Astrocyte of the cerebellum (primary cell): Measurements from ENCODE around the gene SMYD3.

Experiments
- DNase-seq: peaks from one replicate; pipeline ENCODE4 v3.0.0-alpha.2; 2011; ENCODE audit warnings: low read depth
- H3K4me3 ChIP-seq: 2 replicates; pipeline ENCODE4 v1.5.1; 2011; ENCODE audit warnings: mild to moderate bottlenecking, low read depth, low read length, moderate library complexity
- in situ Hi-C: cut with HindIII; loops from 2 replicates; pipeline ENCODE4 v1.10.0; 2017; ENCODE audit warnings: low sequenced_read_pairs
- TF ChIP-seq, protein P1 (sequence below): IDR thresholded peaks from 2 replicates; pipeline ENCODE4 v1.5.1; 2012; ENCODE audit warnings: low read length, low read depth, moderate library complexity, mild to moderate bottlenecking; ENCODE audit errors: missing control alignments

SMYD3 gene

DNA sequence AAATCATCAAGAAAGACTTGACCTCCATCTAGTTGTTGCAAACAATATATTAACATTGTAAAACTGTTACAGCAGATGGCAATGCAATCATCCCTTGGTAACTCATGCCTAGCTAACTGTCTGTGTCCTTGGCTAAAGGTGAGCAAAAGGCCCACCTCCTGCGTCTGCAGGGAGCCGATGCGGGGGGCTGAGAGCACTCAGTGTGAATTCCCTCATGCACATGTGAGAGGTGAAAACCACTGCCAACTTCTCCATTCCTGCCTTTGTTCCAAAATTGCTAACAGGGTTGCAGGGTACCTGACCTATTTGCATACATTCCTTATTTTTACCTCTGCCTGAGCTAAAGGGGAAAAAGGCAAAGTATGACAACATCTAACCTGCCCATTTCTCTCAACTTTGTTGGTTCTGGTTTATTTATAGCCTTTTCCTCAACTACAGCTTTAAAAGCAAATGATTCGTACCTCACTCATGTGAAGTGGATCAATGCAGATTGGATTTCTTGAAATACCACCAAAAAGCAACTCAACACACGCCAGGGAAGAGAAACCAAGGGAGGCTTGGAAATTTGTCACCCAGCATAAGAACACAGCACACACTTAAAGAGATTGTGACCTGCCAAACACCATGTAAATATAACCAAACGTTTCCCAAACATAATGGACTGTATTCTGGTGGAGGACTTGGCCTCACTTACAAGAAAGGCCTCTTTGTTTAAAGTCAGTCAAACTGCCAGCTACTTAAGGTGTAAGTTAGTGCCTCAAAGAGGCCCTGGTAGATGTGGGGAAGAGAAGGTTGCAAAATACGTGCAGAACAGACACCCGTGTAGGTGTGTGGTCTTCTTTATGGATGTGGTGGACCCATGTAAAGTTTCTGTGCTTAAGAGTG lies 651.0 kb downstream of the SMYD3 start:
- H3K4me3 ChIP-seq: no peak overlapping the region
- no peak for DNase-seq
- TF ChIP-seq, protein P1, sequence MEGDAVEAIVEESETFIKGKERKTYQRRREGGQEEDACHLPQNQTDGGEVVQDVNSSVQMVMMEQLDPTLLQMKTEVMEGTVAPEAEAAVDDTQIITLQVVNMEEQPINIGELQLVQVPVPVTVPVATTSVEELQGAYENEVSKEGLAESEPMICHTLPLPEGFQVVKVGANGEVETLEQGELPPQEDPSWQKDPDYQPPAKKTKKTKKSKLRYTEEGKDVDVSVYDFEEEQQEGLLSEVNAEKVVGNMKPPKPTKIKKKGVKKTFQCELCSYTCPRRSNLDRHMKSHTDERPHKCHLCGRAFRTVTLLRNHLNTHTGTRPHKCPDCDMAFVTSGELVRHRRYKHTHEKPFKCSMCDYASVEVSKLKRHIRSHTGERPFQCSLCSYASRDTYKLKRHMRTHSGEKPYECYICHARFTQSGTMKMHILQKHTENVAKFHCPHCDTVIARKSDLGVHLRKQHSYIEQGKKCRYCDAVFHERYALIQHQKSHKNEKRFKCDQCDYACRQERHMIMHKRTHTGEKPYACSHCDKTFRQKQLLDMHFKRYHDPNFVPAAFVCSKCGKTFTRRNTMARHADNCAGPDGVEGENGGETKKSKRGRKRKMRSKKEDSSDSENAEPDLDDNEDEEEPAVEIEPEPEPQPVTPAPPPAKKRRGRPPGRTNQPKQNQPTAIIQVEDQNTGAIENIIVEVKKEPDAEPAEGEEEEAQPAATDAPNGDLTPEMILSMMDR: no peak
- in situ Hi-C loops: no loop called here

DNA sequence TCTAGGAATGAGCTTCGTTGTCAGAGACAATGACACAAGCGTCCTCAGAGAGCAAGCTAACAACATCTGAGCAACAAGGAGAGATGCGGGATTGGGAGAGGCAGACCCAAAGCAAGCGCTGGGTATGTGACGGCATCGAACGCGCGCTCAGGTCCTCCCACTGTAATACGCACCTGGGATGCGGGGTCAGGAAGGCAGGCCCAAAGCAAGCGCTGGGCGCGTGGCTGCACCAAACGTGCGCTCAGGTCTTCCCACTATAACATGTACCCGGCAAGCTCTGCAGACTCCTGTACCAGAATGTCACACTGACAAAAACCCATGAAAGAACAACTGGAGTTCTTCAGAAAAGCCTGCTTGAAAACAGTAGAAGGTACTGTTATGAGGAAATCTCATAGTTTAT lies 653.8 kb downstream of the SMYD3 start:
- in situ Hi-C loops: no loop called here
- no peak for DNase-seq
- TF ChIP-seq, protein P1: no peak
- H3K4me3 ChIP-seq: no peak overlapping the region

DNA sequence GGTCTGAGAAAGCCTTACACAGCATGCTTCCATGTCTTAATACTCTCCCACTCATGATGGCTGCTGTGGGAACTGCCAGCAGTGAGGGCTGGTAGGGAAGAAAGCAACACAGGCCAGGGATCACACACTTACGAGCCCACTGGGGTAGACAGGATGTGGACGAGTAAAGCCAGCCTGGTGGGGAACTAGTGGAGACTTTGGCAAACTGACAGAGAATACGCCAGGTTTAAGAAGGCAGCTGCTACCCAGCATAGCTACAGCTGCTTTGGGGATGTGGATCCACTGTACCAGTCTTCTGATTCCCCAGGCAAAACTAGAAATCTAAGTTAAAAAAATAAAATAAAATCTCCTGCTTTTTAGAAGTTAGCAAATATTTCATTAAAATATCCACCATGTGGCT lies 664.0 kb downstream of the SMYD3 start:
- TF ChIP-seq, protein P1: no peak
- no peak overlapping the region for H3K4me3 ChIP-seq
- DNase-seq: no peak
- in situ Hi-C loops: no loop called here

DNA sequence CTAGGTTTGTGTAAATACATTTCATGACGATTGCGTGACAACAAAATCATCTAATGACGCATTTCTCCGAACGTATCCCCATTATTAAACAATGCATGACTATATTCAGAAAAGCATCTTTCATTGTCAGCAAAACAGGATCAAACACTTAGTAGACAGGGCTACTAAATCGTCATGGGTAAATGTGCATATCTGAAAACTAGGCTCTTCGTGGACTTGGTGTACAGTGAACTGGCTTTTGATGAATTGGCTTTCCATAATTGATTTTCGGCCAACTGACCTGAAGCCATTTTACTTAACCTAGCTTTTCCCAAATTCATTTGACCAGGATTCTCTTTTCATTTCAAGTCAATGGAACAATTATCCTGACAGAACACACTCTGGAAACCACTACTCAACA lies 665.0 kb downstream of the SMYD3 start:
- in situ Hi-C loops: no loop called here

DNA sequence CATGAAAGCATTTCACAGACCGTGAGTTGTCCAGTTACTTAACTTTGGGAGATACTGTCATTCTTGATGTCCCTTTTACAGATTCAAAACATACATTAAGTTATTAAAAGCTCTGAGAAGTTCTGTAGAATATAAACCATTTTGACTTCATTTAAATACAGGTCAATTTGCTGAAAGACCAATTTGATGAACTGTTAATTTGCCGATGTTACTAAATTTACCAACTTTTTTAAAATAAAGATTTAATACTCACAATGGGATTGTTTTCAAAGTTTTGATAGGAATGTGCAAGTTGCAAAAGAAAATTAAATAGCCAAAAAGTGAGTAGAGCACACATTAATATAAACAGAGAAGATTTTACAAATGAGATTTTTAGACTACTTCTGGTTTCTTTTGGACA lies 666.1 kb downstream of the SMYD3 start:
- no peak overlapping the region for H3K4me3 ChIP-seq
- in situ Hi-C loops: no loop called here
- TF ChIP-seq, protein P1: no peak
- DNase-seq: no peak

More for the DNA sequence above, 665.0 kb downstream of the SMYD3 start:
- no peak overlapping the region for H3K4me3 ChIP-seq
- TF ChIP-seq, protein P1: no peak
- DNase-seq: no peak

DNA sequence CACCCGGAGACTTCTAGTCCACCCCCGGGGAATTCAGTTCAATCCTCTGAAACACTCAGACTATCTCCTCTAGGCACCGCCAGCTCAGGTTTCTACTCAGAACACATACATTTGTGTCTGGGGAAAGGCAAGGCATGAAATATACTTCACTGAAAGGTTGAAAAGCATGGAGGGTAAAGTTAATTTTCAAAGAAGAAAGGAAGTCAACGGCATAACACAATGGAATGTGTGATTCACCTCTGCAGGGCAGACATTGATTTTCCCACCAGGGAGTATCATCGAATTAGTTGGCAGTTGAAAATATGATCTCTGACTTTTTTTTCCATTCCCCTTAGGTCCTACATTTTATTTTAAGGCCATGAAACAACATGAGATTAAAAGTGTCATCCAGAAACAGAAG lies 669.4 kb downstream of the SMYD3 start:
- H3K4me3 ChIP-seq: no peak overlapping the region
- in situ Hi-C loops: no loop called here
- TF ChIP-seq, protein P1: no peak
- DNase-seq: no peak
